Glutamatergic neuron (in vitro differentiated cells): ENCODE measurements around the gene GDI1. TPM values are rescaled to one million over a fixed set of nuclear protein-coding genes. Genes with fewer than 3 reads are reported as not detected.

Experiments used
- DNase-seq: peaks from one replicate; pipeline ENCODE4 v3.0.0; 2022
- H3K27ac Mint-ChIP-seq: one replicate; pipeline ENCODE4 v1.8.0; 2020; ENCODE audit warnings: mild to moderate bottlenecking, mixed read lengths, inconsistent platforms; ENCODE audit not compliant: unreplicated experiment
- H3K27me3 Mint-ChIP-seq: one replicate; pipeline ENCODE4 v1.8.0; 2020; ENCODE audit warnings: mild to moderate bottlenecking, moderate library complexity, mixed read lengths, inconsistent platforms; ENCODE audit not compliant: unreplicated experiment
- H3K36me3 Mint-ChIP-seq: one replicate; pipeline ENCODE4 v1.8.0; 2020; ENCODE audit warnings: mild to moderate bottlenecking, mixed read lengths, inconsistent platforms; ENCODE audit not compliant: unreplicated experiment
- H3K4me1 Mint-ChIP-seq: one replicate; pipeline ENCODE4 v1.8.0; 2020; ENCODE audit warnings: mild to moderate bottlenecking, low read depth, mixed read lengths, inconsistent platforms; ENCODE audit not compliant: unreplicated experiment
- H3K4me3 Mint-ChIP-seq: one replicate; pipeline ENCODE4 v1.8.0; 2020; ENCODE audit warnings: mild to moderate bottlenecking, mixed read lengths, inconsistent platforms; ENCODE audit not compliant: unreplicated experiment
- H3K9me3 Mint-ChIP-seq: one replicate; pipeline ENCODE4 v1.8.0; 2020; ENCODE audit warnings: mild to moderate bottlenecking, moderate library complexity, mixed read lengths, inconsistent platforms; ENCODE audit not compliant: unreplicated experiment
- CTCF ChIP-seq: fragments of 200-600 bp; sonication (generic); IDR thresholded peaks from one replicate; pipeline ENCODE4 v1.5.0; 2021; ENCODE audit not compliant: partially characterized antibody, unreplicated experiment
- total RNA-seq: library from RNA; stranded (reverse); fragmentation: NEBNext Ultra II Directional; extraction: Animal tissue kit (Norgen Biotek cat#: 25700); gene quantifications from one replicate; pipeline ENCODE4 v1.2.1, GENCODE V29; 2021; ENCODE audit not compliant: unreplicated experiment

GDI1 gene
- total RNA-seq, 1 donor from 2014 or later: 730 TPM

GRCh38 chrX:154413142-154413541 lies 23.8 kb upstream of the GDI1 start:
- H3K9me3 Mint-ChIP-seq: peaks cover 1% of the 10 kb centered on the region
- peaks cover 3% of the 10 kb centered on the region for H3K27me3 Mint-ChIP-seq
- H3K27ac Mint-ChIP-seq: no peak overlapping the region
- peaks cover 4% of the 10 kb centered on the region for H3K4me1 Mint-ChIP-seq
- H3K4me3 Mint-ChIP-seq: no peak overlapping the region
- no peak for DNase-seq
- TF ChIP-seq CTCF: no peak
- H3K36me3 Mint-ChIP-seq: no peaks in the 10 kb centered on the region

- no peaks in the 10 kb centered on the region for H3K27me3 Mint-ChIP-seq
- H3K9me3 Mint-ChIP-seq: no peaks in the 10 kb centered on the region
- H3K27ac Mint-ChIP-seq: peak overlapping the region; percentile 66
- no peak for TF ChIP-seq CTCF
- H3K36me3 Mint-ChIP-seq: no peaks in the 10 kb centered on the region
- H3K4me1 Mint-ChIP-seq: peaks cover 9% of the 10 kb centered on the region
- H3K4me3 Mint-ChIP-seq: peak overlapping the region; percentile 38
- DNase-seq: no peak
Measured at GRCh38 chrX:154417157-154417556, 19.8 kb upstream of the GDI1 start.

- Mint-ChIP-seq H3K9me3 (no peaks in the 10 kb centered on the region), H3K27ac (no peak overlapping the region), H3K4me3 (no peak overlapping the region), H3K36me3 (no peaks in the 10 kb centered on the region), H3K27me3 (no peaks in the 10 kb centered on the region), H3K4me1 (peaks cover 9% of the 10 kb centered on the region)
- no peak for TF ChIP-seq CTCF
- no peak for DNase-seq
Measured at GRCh38 chrX:154419189-154419588, 17.8 kb upstream of the GDI1 start.

GRCh38 chrX:154419688-154420401 lies 17.1 kb upstream of the GDI1 start:
- no peak for DNase-seq
- Mint-ChIP-seq H3K4me1 (peaks cover 9% of the 10 kb centered on the region), H3K9me3 (no peaks in the 10 kb centered on the region), H3K27ac (no peak overlapping the region), H3K27me3 (no peaks in the 10 kb centered on the region), H3K4me3 (no peak overlapping the region), H3K36me3 (no peaks in the 10 kb centered on the region)
- TF ChIP-seq CTCF: no peak

- DNase-seq: no peak
- Mint-ChIP-seq H3K27ac (no peak overlapping the region), H3K9me3 (no peaks in the 10 kb centered on the region), H3K4me3 (no peak overlapping the region), H3K4me1 (peaks cover 9% of the 10 kb centered on the region), H3K36me3 (no peaks in the 10 kb centered on the region), H3K27me3 (no peaks in the 10 kb centered on the region)
- no peak for TF ChIP-seq CTCF
Measured at GRCh38 chrX:154420402-154420756, 16.6 kb upstream of the GDI1 start.
